NOMO-1 (cell line): ENCODE measurements around the gene NFIA.

ENCODE experiments used
- DNase-seq, 2 experiments: peaks; one replicate each; lab custom pipeline; 2025; ENCODE audit not compliant: unreplicated experiment in 2 of 2; lab: John Stamatoyannopoulos, UW

NFIA gene

GRCh38 chr1:61237659-61238358, 155.4 kb downstream of the NFIA start:
- DNase-seq: no peak

DNA sequence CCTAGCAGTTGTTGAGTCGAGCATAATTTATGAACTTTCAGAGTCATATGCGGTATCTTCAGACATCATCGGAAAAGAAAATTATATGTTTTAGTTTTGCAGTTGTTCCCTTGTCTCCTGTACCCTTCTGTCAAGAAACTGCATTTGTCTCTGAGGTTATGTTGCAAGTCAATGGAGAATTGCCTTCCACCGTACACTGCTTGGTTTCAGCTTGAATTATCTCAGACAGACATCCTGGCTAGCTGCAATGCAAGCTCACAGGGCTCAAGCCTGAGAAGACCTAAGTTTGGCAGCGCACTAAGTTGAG, 156.0 kb downstream of the NFIA start:
- no peak for DNase-seq

- no peak for DNase-seq
These were observed 158.5 kb downstream of the NFIA start for GRCh38 chr1:61240878-61241277.

GRCh38 chr1:61241411-61241838, 159.1 kb downstream of the NFIA start:
- no peak for DNase-seq

DNA sequence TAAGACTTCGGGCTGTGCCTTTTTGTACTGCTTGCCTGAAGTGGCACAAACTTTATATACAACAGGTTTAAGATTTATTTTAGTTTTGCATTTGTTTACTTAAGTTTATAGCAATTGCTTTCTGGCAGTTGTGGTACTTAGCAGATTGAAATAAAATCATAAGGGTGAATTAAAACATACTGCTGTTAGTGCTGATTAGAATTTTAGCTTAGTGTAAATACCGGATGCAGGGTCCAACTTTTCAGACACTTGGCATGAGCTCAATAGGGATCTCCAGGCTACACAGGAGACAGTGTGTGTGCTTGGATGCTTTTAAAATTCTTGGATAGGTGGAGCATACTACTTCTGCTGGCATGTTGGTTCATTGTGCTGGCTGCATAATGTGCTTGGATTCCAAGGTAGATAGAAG, 159.6 kb downstream of the NFIA start:
- DNase-seq: no peak

DNA sequence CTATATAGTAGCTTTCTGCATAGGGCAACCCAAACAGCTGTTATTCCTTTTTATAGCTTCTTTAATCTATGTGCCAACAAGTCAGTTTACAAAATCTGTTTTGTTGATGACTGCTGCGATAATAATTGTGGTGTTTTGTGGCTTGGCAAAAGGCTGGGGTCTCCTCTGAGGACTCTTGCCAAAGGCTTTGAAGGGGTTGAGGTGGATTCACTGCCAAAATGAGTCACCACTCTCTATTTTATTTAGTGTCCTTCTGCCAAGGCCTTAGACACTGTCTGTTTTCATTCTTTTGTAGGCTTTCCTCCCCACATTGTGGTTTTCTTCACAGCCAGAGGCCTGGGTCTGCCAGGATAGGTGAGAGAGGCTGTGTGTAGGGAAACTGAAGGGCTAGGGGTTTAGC, 161.8 kb downstream of the NFIA start:
- no peak for DNase-seq

DNA sequence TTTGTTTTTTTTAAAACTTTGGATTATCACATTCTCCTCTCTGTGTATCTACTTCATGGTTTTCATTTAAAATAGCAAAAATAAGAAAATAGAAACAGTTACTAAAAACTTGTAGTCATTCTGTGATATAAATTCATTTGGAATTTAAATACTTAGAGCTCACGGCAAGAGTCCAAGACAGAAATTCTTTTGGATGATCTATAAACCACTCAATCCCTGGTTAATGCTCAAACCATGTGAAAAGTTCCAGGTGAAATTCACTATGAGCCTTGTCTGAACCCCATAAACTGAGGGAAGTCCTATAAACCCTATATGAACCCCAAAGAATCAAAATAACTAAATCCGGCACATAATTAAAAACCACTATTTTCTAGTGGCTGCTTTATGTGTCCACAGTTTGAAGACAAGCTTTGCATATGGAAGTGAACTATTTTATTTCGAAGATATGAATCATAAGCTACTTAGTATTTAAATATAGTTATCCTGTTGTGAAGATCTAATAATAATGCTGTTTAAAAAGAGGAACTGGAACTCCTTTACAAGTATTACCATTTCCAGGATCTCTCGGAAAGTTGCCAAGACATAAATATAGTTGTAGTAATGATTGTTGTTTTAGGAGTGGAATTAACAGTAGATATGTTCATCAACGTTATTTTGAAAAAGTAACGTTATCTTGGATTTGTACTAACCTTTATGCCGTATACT, 163.5 kb downstream of the NFIA start:
- DNase-seq: peak in 1 of 2 experiments; percentile 51

DNA sequence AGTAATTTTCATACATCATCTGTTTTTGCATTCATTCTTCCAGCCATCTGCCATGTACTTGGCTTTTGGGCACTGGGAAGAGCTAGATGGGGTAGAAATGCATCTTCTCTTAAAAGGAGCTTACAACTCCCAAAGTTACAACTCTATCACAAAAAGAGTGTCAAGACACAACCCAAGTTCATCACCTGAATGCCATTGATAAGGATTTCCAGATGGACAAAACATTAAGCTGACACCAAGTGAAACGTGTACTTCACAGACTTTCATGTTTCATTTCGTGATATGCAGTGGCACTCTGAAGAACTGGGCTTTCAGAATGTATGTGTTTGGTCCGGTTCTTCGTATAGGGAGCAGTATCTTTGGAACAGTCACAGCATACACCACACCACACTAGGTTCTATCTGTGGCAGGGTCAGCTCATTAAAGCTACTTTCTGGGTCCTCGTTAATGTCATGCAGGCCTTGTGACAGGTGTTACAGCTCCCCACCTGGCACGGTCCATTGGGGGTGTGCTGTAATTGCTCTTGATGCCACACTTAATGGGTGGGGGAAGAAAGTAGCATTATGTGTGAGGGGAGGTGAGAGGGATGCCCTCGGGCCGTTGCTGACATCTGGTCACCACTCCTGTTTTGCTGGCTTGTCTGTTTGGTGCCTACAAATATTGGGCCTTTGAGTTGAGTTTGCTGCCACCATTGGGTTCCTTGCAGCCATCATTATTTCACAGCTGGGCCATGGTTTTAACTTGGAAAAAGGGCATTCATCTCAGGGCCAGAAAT, 164.9 kb downstream of the NFIA start:
- no peak for DNase-seq

DNA sequence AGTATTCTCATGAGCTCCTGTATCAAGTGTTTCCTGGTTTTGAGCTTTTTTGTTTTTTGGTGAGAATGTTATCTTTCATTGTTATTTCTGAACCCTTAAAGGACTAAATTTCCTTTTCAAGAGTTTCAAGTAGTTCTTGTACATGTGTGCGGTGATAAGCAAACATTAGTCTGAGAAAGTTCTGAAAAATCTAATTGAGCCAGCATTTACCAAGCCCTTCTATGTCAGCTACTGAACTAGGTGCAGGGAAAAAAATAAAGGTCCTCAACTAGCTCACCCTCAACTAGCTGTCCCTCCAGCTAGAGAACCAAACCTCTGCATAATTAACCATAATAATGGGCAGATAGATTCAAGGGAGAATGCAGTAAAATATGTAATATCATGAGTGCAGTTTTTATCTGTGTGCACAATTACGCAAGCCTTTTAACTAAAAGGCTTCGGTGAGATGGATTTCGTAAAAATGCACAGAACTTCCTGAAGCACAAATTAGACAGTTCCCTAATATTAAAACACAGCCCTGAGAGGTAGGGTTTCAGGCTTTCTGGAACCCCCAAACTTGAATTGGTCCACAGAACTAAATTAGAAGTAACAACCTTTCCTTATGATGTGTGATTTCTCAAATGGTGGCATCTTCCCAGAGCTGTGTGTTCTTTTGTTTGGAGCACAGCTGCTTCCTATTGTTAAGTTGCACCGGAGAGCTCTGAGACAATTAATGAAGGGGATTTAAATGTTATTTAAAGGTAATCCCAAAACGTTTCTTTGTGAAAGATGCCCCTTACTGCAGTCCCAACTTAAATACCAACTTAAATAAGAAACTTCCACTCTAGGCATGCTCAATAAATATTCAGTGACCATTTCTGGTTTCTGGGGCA, 165.8 kb downstream of the NFIA start:
- DNase-seq: peak; percentile 37 to 68

GRCh38 chr1:61250933-61251332, 168.6 kb downstream of the NFIA start:
- DNase-seq: no peak

DNA sequence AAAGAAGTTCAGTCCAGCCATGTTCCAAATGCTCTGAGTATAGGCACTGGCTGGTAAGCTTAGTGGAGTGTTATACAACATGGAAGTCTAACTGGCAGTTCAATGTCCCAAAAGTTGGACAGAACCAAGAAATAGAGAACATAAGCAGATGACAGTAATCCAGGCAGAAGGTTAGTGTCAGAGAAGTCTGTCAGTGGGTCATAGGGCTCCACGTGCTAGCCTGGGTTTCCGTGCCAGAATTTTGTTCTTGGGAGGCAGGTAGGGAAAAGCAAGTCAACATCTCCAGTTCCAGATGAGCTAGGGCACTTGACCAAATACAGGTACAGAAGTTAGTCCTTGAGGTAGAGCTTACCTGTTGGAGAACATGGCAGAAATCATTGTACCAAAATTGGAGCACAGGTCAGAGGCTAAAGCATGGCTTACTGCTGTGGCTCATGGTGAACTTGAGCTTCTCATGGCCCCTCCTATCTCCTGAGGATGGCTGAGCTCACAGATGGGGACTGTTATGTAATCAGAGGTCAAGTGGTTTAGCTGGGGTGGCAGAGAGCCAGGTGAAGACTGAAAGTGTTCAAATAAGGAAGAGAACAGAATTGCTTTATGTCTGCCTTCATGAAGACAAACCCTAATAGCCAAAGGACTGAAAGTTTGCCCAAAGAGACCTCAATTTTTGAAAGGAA, 170.8 kb downstream of the NFIA start:
- DNase-seq: peak; percentile 82 to 94

DNA sequence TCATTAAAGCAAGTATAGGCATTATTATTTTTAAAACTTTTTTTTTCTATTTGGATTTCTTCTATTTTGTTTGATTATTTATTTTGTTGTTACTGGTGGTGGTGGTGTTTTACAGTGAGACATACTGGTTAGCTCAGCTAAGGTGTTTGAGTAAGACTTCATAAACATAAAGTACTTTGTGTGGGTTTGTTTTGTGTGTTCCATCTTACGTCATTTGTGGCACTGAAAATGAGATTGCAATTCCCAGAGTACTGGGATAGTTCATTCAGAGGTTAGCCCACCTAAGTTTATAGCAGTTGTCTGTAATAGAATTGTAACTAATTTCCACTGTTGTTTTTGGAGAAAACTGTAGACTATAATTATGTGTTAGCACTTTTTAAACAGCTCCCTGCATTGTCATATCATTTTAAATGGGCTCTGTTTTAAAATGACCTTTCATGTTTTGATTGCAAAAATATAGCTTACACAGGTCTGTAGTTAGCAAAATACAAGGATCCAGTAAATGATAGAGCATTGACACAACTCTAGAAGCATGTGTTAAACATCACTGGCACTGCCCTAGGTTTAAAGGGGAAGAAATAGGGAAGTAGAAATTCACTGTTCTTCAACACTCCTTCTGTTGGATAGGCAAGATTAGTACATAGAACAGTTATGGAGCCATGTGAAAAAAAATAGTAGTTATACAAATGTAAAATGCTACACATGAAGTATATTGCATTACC, 171.7 kb downstream of the NFIA start:
- DNase-seq: peak; percentile 21 to 55

GRCh38 chr1:61254634-61255357, 172.4 kb downstream of the NFIA start:
- peak in 1 of 2 experiments; percentile 55 for DNase-seq

GRCh38 chr1:61255358-61255703, 173.0 kb downstream of the NFIA start:
- DNase-seq: peak; percentile 42 to 75

- DNase-seq: no peak
These were observed 177.2 kb downstream of the NFIA start for GRCh38 chr1:61259379-61260148.

GRCh38 chr1:61260171-61260570, 177.8 kb downstream of the NFIA start:
- DNase-seq: no peak

DNA sequence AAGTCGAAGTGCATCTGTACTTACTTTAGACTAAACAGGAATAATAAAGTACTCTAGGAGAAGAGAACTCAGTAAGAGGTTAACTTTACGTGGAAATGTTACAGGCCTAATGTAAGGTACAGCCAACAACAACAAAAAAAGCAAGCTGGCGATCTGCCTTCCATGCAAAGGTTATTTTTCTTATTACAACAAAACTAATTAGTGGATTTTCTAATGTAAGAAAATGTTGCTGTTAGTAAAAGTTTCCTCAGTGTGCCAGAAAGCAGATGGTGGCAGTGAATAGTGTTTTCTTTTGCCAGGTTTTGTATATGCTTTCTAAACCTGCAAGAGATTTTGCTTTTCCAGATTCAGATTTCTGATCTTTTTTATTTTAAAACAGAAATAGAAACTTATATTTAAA, 179.2 kb downstream of the NFIA start:
- DNase-seq: no peak
